Right kidney (tissue), 1 donor: ENCODE data around the gene PRKCE.

ENCODE experiments used
- DNase-seq: peaks from one replicate; pipeline ENCODE4 v3.0.0-alpha.2; 2016

Gene PRKCE

GRCh38 chr2:46236006-46236875 is 584.8 kb downstream of the PRKCE start:
- DNase-seq: no peak

GRCh38 chr2:46236876-46237859 is 585.7 kb downstream of the PRKCE start:
- DNase-seq: no peak
